Activated B cell treated with CpG ODN at 0.5 μM for 24 hours (primary cell): Measurements from ENCODE around the gene HOXA2. TPM values are rescaled to one million over a fixed set of nuclear protein-coding genes. Genes with fewer than 3 reads are reported as not detected.

ENCODE experiments used
- ATAC-seq: fragments of 200-7000 bp; cut with Tn5 transposase; one replicate; pipeline ENCODE4 v1.10.0; 2021; ENCODE audit warnings: low read depth, mild to moderate bottlenecking, moderate library complexity
- CTCF ChIA-PET: fragments of 350-600 bp; sonication (Branson Sonifier 250); formaldehyde crosslinking; loops from one replicate; lab custom pipeline; 2021; ENCODE audit warnings: antibody characterized with exemption; lab: Charles Lee
- POLR2A ChIA-PET: fragments of 350-600 bp; sonication (Branson Sonifier 250); formaldehyde crosslinking; loops from one replicate; lab custom pipeline; 2021; ENCODE audit warnings: antibody characterized with exemption; lab: Charles Lee
- DNase-seq: peaks from one replicate; pipeline ENCODE4 v3.0.0; 2022
- H3K27ac Mint-ChIP-seq: one replicate; pipeline ENCODE4 v1.8.0; 2020; ENCODE audit warnings: mixed read lengths
- H3K27me3 Mint-ChIP-seq: one replicate; pipeline ENCODE4 v1.8.0; 2021; ENCODE audit warnings: mixed read lengths
- H3K36me3 Mint-ChIP-seq: one replicate; pipeline ENCODE4 v1.8.0; 2021; ENCODE audit warnings: low read depth, mixed read lengths
- H3K4me1 Mint-ChIP-seq: one replicate; pipeline ENCODE4 v1.8.0; 2021; ENCODE audit warnings: mixed read lengths
- H3K4me3 Mint-ChIP-seq: one replicate; pipeline ENCODE4 v1.8.0; 2020; ENCODE audit warnings: mild to moderate bottlenecking, mixed read lengths
- H3K9me3 Mint-ChIP-seq: one replicate; pipeline ENCODE4 v1.8.0; 2020; ENCODE audit warnings: mixed read lengths
- CTCF ChIP-seq: fragments of 200-600 bp; IDR thresholded peaks from one replicate; pipeline ENCODE4 v1.8.0; 2022; ENCODE audit warnings: antibody characterized with exemption, mild to moderate bottlenecking
- intact Hi-C: fragments of 100-400 bp; cut with micrococcal nuclease; formaldehyde crosslinking; loops from one replicate; pipeline ENCODE4 v1.15.1; 2024
- total RNA-seq: library from RNA; stranded (reverse); gene quantifications from 2 replicates; pipeline ENCODE4 v1.2.3, GENCODE V29; 2022

The HOXA2 gene
- total RNA-seq, 1 donor from 2014 or later: not detected

GRCh38 chr7:27065709-27066108 is 36.8 kb downstream of the HOXA2 start:
- H3K4me1 Mint-ChIP-seq: no peaks in the 10 kb centered on the region
- intact Hi-C loops: no loop called here
- no peak for ATAC-seq
- ChIA-PET POLR2A (no interaction called here), CTCF (no interaction called here)
- H3K9me3 Mint-ChIP-seq: no peaks in the 10 kb centered on the region
- H3K36me3 Mint-ChIP-seq: no peaks in the 10 kb centered on the region
- no peaks in the 10 kb centered on the region for H3K27me3 Mint-ChIP-seq
- no peak for TF ChIP-seq CTCF
- DNase-seq: no peak
- no peak overlapping the region for H3K4me3 Mint-ChIP-seq
- H3K27ac Mint-ChIP-seq: no peak overlapping the region

DNA sequence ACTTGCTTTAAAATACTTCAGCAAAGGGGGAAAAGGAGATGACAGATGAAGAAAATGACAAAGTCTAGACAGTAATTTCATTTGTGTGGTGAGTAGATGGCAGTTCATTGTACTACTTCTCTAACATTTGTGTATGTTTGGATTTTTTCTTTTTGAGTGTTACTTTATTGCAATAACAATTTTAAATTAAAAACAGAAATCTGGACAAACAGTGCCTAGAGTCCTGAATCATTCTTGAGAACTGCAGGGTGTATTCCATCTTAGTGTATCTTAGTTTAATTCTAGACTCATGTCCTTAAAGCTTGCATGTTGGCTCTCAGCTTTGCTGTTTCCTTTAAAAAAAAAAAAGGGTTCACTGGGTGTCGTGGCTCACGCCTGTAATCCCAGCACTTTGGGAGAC is 37.8 kb downstream of the HOXA2 start:
- no peak for TF ChIP-seq CTCF
- DNase-seq (no peak), ATAC-seq (no peak)
- Mint-ChIP-seq H3K4me3 (no peak overlapping the region), H3K4me1 (no peaks in the 10 kb centered on the region), H3K27ac (no peak overlapping the region), H3K9me3 (no peaks in the 10 kb centered on the region), H3K36me3 (no peaks in the 10 kb centered on the region), H3K27me3 (peaks cover 5% of the 10 kb centered on the region)
- CTCF ChIA-PET: no interaction called here
- POLR2A ChIA-PET: no interaction called here
- intact Hi-C loops: no loop called here

GRCh38 chr7:27064159-27064558 is 38.3 kb downstream of the HOXA2 start:
- Mint-ChIP-seq H3K4me1 (no peaks in the 10 kb centered on the region), H3K27ac (no peak overlapping the region), H3K9me3 (no peaks in the 10 kb centered on the region), H3K36me3 (no peaks in the 10 kb centered on the region), H3K4me3 (no peak overlapping the region), H3K27me3 (peaks cover 9% of the 10 kb centered on the region)
- intact Hi-C loops: no loop called here
- CTCF ChIA-PET: no interaction called here
- DNase-seq (no peak), ATAC-seq (no peak)
- TF ChIP-seq CTCF: no peak
- POLR2A ChIA-PET: no interaction called here

DNA sequence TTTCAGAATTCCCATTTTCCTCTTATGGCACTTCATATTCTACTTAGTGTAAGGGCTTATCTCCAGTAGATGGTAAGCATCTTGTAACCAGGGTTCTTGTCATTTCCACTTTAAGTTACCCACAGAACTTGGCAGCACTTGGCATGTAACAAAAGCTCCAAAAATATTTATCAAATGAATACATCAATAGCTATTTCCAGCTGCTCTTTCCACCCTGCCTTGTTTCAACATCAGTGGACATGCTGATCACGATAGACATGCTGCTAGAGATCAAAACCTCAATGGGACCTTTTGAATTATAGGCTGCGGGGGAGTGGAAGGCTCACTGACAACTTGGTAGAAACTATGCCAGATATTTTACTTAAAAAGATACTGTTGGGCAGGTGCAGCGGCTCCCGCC is 39.5 kb downstream of the HOXA2 start:
- intact Hi-C loops: no loop called here
- no peaks in the 10 kb centered on the region for H3K9me3 Mint-ChIP-seq
- ChIA-PET CTCF (no interaction called here), POLR2A (no interaction called here)
- H3K27me3 Mint-ChIP-seq: peaks cover 12% of the 10 kb centered on the region
- DNase-seq: no peak
- no peaks in the 10 kb centered on the region for H3K4me1 Mint-ChIP-seq
- no peak overlapping the region for H3K4me3 Mint-ChIP-seq
- no peak overlapping the region for H3K27ac Mint-ChIP-seq
- H3K36me3 Mint-ChIP-seq: no peaks in the 10 kb centered on the region
- ATAC-seq: no peak
- no peak for TF ChIP-seq CTCF

DNA sequence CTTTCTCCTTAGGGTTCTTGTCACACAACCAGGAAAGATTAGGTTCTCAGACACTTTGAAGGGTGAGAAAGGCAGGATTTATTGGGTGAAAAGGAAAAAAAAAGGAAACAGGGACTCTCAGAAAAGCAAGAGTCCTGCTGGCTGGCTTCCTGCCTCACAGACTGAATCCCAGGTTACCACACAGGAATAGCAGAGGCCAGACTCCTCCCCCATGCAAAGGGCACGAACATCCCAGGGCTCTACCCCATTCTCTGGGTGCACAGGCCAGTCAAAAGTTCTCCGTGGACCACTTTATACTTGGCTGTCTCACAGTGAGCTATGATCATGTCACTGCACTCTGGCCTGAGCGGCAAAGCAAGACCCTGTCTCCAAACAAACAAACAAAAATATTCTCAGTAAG is 49.3 kb downstream of the HOXA2 start:
- H3K4me1 Mint-ChIP-seq: no peaks in the 10 kb centered on the region
- H3K4me3 Mint-ChIP-seq: no peak overlapping the region
- intact Hi-C loops: no loop called here
- peaks cover under 1% of the 10 kb centered on the region for H3K27me3 Mint-ChIP-seq
- H3K9me3 Mint-ChIP-seq: no peaks in the 10 kb centered on the region
- ATAC-seq: no peak
- DNase-seq: no peak
- ChIA-PET CTCF (no interaction called here), POLR2A (no interaction called here)
- H3K27ac Mint-ChIP-seq: no peak overlapping the region
- H3K36me3 Mint-ChIP-seq: no peaks in the 10 kb centered on the region
- TF ChIP-seq CTCF: no peak
